Stimulated activated CD4-positive, alpha-beta T cell treated with anti-CD3 and anti-CD28 coated beads, Interleukin-12 subunit alpha, Interleukin-12 subunit beta, amount 100 ng/mL, for 48 hours (primary cell): ENCODE measurements around the gene OR52K2.
"Not testable (repeated sequence)": the region's sequence is repeated elsewhere in the genome, so short reads cannot be mapped to it uniquely, and the experiment has no call there.

ENCODE experiments used
- DNase-seq, 3 donors: peaks; one replicate each; pipeline ENCODE4 v3.0.0-alpha.2; 2020; ENCODE audit warnings: low read depth in 2 of 3, low spot score in 1 of 3

OR52K2 gene

DNA sequence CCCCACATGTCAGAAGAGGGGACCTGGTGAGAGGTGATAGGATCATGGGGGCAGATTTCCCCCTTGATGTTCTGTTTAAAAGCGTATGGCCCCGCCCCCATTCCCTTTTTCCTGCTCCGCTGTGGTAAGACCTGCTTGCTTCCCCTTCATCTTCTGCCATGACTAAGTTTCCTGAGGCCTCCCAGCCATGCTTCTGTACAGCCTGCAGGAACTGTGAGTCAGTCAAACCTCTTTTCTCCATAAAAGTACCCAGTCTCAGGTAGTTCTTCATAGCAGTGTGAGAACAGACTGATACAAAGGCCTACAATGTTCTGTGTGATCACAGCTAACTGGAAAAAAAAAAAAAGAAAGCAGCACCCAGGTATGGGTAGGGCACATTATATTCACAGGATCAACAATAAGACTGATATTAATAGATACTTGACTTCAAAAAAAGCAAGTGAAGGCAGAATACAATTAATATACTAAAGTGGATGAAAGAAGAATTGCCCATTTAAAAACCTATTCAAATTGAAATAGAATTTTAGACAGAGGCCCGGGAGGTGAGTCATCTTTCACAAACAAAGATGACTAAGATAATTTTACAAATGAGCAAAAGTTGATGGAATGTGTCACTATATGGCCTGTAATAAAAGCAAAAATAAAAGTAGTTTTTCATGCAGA, 31.6 kb downstream of the OR52K2 start:
- DNase-seq: no peak

DNA sequence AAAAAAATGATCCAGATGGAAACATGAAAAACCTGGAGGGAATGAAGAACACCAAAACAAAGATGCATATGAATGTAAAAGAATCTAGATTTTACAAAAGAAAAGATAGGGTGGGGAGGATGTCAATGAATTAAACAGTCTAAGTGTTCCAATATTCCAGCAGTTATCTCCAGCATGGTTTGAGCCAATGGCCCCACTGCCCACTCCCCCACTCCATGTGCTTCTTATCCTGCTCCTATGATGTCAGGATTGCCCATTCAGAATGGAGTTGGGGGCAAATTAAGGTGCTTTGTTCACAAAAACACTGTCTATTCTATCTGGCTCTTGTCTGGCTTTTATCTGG, 32.1 kb downstream of the OR52K2 start:
- DNase-seq: no peak

DNA sequence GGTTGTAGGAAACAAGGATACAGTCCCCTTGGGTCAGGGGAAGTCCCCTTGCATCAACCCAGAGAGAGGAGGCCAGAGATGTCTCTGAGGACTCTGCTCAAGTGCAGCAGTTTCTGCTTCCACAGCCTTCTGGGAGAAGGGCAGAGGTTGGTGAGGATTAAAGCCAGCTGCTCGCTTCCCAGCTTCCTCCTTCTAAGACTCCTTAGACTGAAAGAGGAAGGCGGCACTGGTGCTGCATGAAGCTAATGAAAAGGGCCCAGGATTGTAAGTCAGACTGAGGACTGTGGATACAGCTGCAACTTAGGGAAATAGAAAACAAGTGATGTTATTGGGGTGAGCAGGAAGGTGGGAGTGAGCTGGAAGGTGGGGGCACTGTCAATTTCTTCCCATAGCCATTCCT, 33.4 kb downstream of the OR52K2 start, which contains the start of gene OR52K1:
Gene OR52K1 (plus strand): TSS at position 202 of the 400 bp plus-strand sequence. CDS start 6,255 bp downstream, outside the sequence.
- no peak for DNase-seq

DNA sequence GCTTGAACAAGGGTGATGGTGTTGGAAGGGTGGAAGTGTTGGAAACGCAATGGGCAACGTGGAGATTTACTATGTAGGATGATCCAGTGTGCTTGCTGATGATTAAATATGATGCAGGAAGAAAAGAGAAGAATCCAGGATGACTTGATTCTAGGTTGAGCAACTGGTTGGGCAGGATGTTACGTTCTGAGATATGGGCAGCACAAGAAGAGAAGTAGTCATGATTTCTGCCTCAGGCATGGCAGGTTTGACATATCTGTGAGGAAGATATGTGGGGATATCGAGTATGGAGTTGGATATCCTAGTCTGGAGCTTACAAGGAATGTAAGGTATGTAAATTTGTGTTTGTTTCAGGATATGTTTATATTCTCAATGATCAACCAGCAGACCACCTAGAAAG, 35.2 kb downstream of the OR52K2 start:
- DNase-seq: no peak

DNA sequence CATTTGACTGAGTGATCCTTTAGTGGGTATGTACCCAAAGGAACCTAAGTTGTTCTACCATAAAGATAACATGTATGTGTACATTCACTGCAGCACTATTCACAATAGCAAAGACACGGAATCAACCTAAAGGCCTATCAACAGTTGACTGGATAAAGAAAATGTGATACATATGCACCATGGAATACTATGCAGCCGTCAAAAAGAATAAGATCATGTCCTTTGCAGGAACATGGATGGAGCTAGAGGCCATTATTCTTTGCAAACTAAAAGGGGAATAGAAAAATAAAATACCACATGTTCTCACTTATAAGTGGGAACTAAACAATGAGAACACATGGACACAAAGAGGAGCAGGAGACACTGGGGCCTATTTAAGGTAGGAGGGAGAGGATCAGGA, 42.3 kb downstream of the OR52K2 start:
- DNase-seq: not testable (repeated sequence)

DNA sequence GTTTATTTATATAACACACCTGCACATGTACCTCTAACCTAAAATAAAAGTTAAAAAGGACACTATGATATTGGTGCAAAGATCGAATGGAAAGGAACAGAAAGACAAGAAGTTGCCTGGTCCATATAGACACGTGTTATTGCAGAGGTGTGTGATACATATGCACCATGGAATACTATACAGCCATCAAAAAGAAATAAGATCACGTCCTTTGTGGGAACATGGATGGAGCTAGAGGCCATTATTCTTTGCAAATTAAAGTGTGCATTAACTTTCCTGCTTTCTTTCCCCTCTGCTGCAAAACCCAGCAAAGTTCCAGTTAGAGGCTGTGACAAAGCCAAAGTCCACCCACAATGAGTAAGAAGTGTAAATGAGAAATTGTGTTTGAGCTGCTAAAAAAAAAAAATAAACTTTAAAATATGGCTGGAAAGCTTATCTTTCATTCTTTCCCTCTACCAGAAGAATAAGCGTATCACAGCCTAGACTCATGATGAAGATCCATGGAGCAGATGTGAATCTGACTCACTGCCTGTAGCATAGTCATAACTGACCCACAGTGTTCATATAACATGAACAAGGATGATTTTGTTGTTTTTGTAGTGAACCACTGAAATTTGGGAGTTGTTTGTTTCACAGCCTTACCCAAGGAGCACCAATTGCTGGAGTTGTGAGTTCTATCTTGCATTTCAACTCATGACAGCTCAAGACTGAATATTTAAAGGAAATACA, 42.9 kb downstream of the OR52K2 start:
- no peak for DNase-seq

DNA sequence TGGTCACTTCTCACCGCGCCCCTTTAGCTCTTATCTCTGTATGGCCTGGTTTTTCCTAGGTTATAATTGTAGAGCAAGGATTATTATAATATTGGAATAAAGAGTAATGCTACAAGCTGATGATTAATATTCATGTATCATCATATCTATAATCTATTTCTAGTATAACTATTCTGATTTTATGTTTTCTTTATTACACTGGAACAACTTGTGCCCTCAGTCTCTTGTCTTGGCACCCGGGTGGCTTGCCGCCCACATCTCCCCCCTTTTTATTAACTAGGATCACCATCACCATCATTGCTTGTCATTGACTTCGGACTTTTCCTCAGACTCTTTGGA, 44.4 kb downstream of the OR52K2 start:
- DNase-seq: no peak

DNA sequence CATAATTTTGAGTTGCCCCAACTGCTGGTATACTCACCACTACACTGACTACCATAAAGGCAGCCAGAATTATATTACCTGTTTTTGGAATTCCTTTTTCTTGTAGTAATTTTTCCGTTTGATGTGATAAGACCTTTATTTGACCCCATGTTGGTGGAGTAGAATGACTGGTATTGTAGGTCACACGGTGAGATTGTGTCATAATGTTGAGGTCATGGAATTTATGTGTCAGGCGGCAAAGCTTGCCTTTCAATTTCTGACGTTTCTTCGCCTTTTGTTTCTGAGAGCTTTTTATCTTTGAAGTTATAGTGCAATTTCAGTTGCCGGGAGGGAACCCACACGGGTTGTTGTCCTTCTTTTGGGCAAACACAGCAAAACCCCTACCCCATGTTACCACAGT, 46.4 kb downstream of the OR52K2 start:
- peak in 1 of 3 donors; percentile 14 for DNase-seq

DNA sequence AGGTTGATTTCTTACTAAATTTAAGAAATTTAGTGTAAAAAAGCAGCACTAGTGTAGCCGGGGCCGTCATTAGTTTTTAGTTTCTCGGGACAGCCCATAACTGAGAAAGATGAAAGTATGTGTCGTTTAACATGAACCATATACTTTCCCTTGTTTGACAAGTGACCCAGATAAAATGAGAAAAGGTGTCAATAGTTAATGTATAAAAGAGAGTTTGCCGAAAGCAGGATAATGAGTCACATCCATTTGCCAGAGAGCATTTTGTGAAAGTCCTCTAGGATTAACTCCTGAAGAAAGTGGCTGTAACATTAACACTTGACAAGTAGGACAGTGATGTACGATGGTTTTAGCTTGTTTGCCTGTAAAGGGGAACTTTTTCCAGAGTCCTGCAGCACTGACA, 46.9 kb downstream of the OR52K2 start:
- no peak for DNase-seq

DNA sequence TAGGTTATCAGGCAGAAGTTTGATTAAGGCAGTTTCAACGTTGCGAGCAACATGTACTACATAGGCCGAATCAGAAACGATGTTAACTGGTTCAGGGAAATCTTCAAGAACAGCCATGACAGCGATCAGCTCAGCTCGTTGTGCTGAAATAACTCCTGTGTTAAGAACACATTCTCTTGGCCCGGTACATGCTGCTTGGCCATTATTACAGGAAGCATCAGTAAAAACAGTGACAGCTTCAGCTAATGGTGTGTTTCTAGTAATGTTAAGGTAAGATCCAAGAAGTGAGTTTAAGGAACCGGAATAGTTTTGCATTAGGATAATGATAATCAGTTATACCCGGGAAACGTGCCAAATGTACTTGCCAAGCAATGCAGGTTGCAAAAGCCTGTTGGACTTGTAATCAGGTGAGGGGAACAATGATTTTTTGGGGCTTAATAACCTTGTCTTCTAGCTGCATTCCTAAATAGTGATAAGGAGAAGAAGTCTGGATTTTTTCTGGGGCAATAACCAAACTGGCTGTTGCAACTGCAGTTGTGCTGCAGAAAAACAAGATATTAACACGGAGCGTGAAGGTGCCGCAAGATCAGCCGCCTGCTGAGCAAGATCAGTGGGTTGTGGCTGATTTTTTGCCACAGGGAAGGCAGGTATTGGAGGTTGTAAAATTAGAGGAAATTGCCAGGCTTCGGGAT, 47.6 kb downstream of the OR52K2 start:
- no peak for DNase-seq
